K562 (cell line): ENCODE data around the gene AGPAT2. TPM values are rescaled to one million over a fixed set of nuclear protein-coding genes. Genes with fewer than 3 reads are reported as not detected.

Experiments used
- BCOR ChIP-seq: fragments of 450-650 bp; IDR thresholded peaks from 2 replicates; pipeline ENCODE4 v1.6.1; 2016
- E4F1 ChIP-seq: fragments of 250-450 bp; sonication (Bioruptor Pico); IDR thresholded peaks from 2 replicates; pipeline ENCODE4 v1.5.0; 2021; ENCODE audit warnings: mild to moderate bottlenecking, borderline replicate concordance
- ELK3 ChIP-seq: fragments of 450-650 bp; formaldehyde crosslinking; IDR thresholded peaks from 2 replicates; pipeline ENCODE4 v1.4.0; 2020; ENCODE audit warnings: mild to moderate bottlenecking
- FOSL1 ChIP-seq: fragments of 200-800 bp; sonication (Bioruptor generic); conservative IDR thresholded peaks from 2 replicates; pipeline ENCODE4 v1.6.1; 2016; ENCODE audit warnings: missing genetic modification characterization, missing compliant biosample characterization
- HIVEP1 ChIP-seq: fragments of 250-450 bp; sonication (Bioruptor Pico); IDR thresholded peaks from 2 replicates; pipeline ENCODE4 v1.4.0; 2020; ENCODE audit warnings: mild to moderate bottlenecking
- MAFK ChIP-seq: IDR thresholded peaks from 2 replicates; pipeline ENCODE4 v1.6.1; 2011; ENCODE audit warnings: low read length, improper control_type of control experiment
- MBD1 ChIP-seq: fragments of 250-450 bp; sonication (Bioruptor Pico); IDR thresholded peaks from 2 replicates; pipeline ENCODE4 v1.8.0; 2022; ENCODE audit warnings: inconsistent platforms
- MCM7 ChIP-seq, 2 experiments: fragments of 450-650 bp; IDR thresholded peaks; 2 replicates each; pipeline ENCODE4 v1.6.1; 2016 to 2018
- NCOA1 ChIP-seq: fragments of 450-650 bp; IDR thresholded peaks from 2 replicates; pipeline ENCODE4 v1.6.1; 2016; ENCODE audit warnings: low read depth
- NFE2 ChIP-seq: IDR thresholded peaks from 2 replicates; pipeline ENCODE4 v1.6.1; 2014; ENCODE audit warnings: antibody characterized with exemption, low read depth
- TAF7 ChIP-seq: fragments of 450-650 bp; IDR thresholded peaks from 2 replicates; pipeline ENCODE4 v1.6.1; 2016; ENCODE audit warnings: missing genetic modification characterization, missing compliant biosample characterization
- TGIF2 ChIP-seq: sonication (generic); formaldehyde crosslinking; IDR thresholded peaks from 2 replicates; pipeline ENCODE4 v1.8.1; 2022; ENCODE audit warnings: mild to moderate bottlenecking, missing genetic modification reagents, moderate library complexity
- ZBED1 ChIP-seq: IDR thresholded peaks from 2 replicates; pipeline ENCODE4 v1.6.1; 2014
- ZBTB11 ChIP-seq, 3 experiments: fragments of 200-800 bp in 1 of 3; fragments of 250-450 bp in 1 of 3; fragments of 450-650 bp in 1 of 3; sonication (Bioruptor Pico) in 1 of 3; sonication (Bioruptor generic) in 1 of 3; formaldehyde crosslinking in 1 of 3; IDR thresholded peaks; 2 replicates each; pipeline versions ENCODE4 v1.6.1 to v1.8.0; 2016 to 2022; ENCODE audit warnings: mild to moderate bottlenecking in 2 of 3, missing genetic modification characterization in 2 of 3, missing compliant biosample characterization in 1 of 3, moderate library complexity in 1 of 3
- ZNF518B ChIP-seq: fragments of 250-450 bp; sonication (Bioruptor Pico); IDR thresholded peaks from 2 replicates; pipeline ENCODE4 v1.5.0; 2021; ENCODE audit warnings: mild to moderate bottlenecking, moderate library complexity
- ZNF699 ChIP-seq: fragments of 250-450 bp; sonication (Bioruptor Pico); IDR thresholded peaks from 2 replicates; pipeline ENCODE4 v1.8.0; 2021; ENCODE audit warnings: mild to moderate bottlenecking, moderate library complexity; ENCODE audit not compliant: insufficient replicate concordance
- polyA plus RNA-seq, 8 experiments: library from polyadenylated mRNA; depleted of rRNA in 4 of 8; stranded (reverse) in 5 of 8; unstranded in 3 of 8; fragments of >200 nt; fragmentation: Nextera tagmentation in 2 of 8; fragmentation: Illumina TruSeq in 1 of 8; extraction: Ambion mirVana in 2 of 8; extraction: Trizol in 1 of 8; gene quantifications; 2 replicates each; pipeline versions ENCODE4 v1.2.1 to v1.2.3, GENCODE V29; 2011 to 2014; ENCODE audit warnings: inconsistent platforms in 1 of 8, missing spikeins in 1 of 8
- total RNA-seq, 7 experiments: library from RNA; depleted of rRNA in 6 of 7; stranded (reverse); fragments of >200 nt in 6 of 7; fragmentation: Illumina TruSeq in 2 of 7; extraction: Trizol in 2 of 7; gene quantifications; 2 replicates each; pipeline versions ENCODE4 v1.2.1 to v1.2.3, GENCODE V29; 2011 to 2021; ENCODE audit warnings: low replicate concordance in 1 of 7

Gene AGPAT2
- total and polyA plus RNA-seq, 9 of the 15 experiments (the other 6 are each of a cell fraction or from before 2014, with no cell fraction given) = 0.13 to 54.5 (median 23.9) TPM

- TF ChIP-seq ZBTB11 (CRISPR knock-in tag; IDR thresholded peaks at IDR 0.05) = no peak
- 0 out of 2 replicates have a peak, but pooled peaks have one; percentile 32 for TF ChIP-seq NFE2
- 0 out of 2 replicates have a peak, but pooled peaks have one; percentile 14 for TF ChIP-seq MAFK
- no peak for TF ChIP-seq ZBED1
- TF ChIP-seq NCOA1 = no peak
- no peak for TF ChIP-seq ZNF518B
- no peak for TF ChIP-seq BCOR
- TF ChIP-seq MCM7 (IDR thresholded peaks at IDR 0.05) = no peak
- TF ChIP-seq MBD1 (CRISPR knock-in tag) = no peak
- TF ChIP-seq HIVEP1 = no peak
- no peak for TF ChIP-seq TAF7
- no peak for TF ChIP-seq E4F1 (CRISPR knock-in tag)
- no peak for TF ChIP-seq ZNF699 (CRISPR knock-in tag)
- TF ChIP-seq ELK3 = no peak
- 0 out of 2 replicates have a peak, but pooled peaks have one; percentile 26 for TF ChIP-seq FOSL1 (tag)
- TF ChIP-seq TGIF2 = no peak
These were observed 47.7 kb upstream of the AGPAT2 start (continued) for GRCh38 chr9:136734837-136735496.
